Measurements from ENCODE around the gene ALDOB. TPM values are rescaled to one million over a fixed set of nuclear protein-coding genes. Genes with fewer than 3 reads are reported as not detected.

Gene ALDOB
- total RNA-seq, 4 donors from 2014 or later: 0.52 TPM; not detected in 3

- intact Hi-C loops (cut with DNase I; ENCODE audit: low total_unique reads): no loop called here
- TF ChIP-seq POLR2A (IDR thresholded peaks at IDR 0.05): no peak
- peak; percentile 79 to 88 for DNase-seq (ENCODE audit: low spot score in 2 of 2)
- 21% methylated on average over 6 of the region's 6 CpGs for WGBS, 2 donors
- H3K4me3 ChIP-seq (ENCODE audit: low read depth, poor library complexity, severe bottlenecking): no peak overlapping the region
These were observed 29.8 kb upstream of the ALDOB start for GRCh38 chr9:101465326-101465915.

GRCh38 chr9:101463397-101463796, 27.8 kb upstream of the ALDOB start:
- TF ChIP-seq POLR2A (IDR thresholded peaks at IDR 0.05) (no peak), CTCF (IDR thresholded peaks at IDR 0.05) (no peak)
- WGBS, 2 donors: 80 to 91% methylated on average over 2 of the region's 2 CpGs
- DNase-seq (ENCODE audit: low spot score in 2 of 2): no peak
- intact Hi-C loops (cut with DNase I; ENCODE audit: low total_unique reads): loop anchor here (5.0 kb wide), 1 partner anchor 69 kb away; the partner anchor contains the start of gene RNF20
- H3K4me3 ChIP-seq (ENCODE audit: low read depth, poor library complexity, severe bottlenecking): no peak overlapping the region

- no peak for DNase-seq (ENCODE audit: low spot score in 2 of 2)
- no peak overlapping the region for H3K4me3 ChIP-seq (ENCODE audit: low read depth, poor library complexity, severe bottlenecking)
- intact Hi-C loops (cut with DNase I; ENCODE audit: low total_unique reads): loop anchor here (5.0 kb wide), 1 partner anchor 70 kb away; the partner anchor contains the start of gene RNF20
- 62 to 67% methylated on average over 5 of the region's 5 CpGs for WGBS, 2 donors
- TF ChIP-seq CTCF (IDR thresholded peaks at IDR 0.05) (no peak), POLR2A (IDR thresholded peaks at IDR 0.05) (no peak)
These were observed 27.0 kb upstream of the ALDOB start for GRCh38 chr9:101462558-101462957.

GRCh38 chr9:101460965-101461364, 25.4 kb upstream of the ALDOB start:
- WGBS, 2 donors: 86 to 95% methylated on average over 4 of the region's 4 CpGs
- H3K4me3 ChIP-seq (ENCODE audit: low read depth, poor library complexity, severe bottlenecking): no peak overlapping the region
- intact Hi-C loops (cut with DNase I; ENCODE audit: low total_unique reads): loop anchor here (5.0 kb wide), 1 partner anchor 71 kb away; the partner anchor contains the start of gene RNF20
- DNase-seq (ENCODE audit: low spot score in 2 of 2): no peak
- TF ChIP-seq POLR2A (IDR thresholded peaks at IDR 0.05) (no peak), CTCF (IDR thresholded peaks at IDR 0.05) (no peak)

- no peak for DNase-seq (ENCODE audit: low spot score in 2 of 2)
- TF ChIP-seq CTCF (IDR thresholded peaks at IDR 0.05) (no peak), POLR2A (IDR thresholded peaks at IDR 0.05) (no peak)
- WGBS, 2 donors: 36 to 37% methylated on average over 9 of the region's 9 CpGs
- intact Hi-C loops (cut with DNase I; ENCODE audit: low total_unique reads): no loop called here
- H3K4me3 ChIP-seq (ENCODE audit: low read depth, poor library complexity, severe bottlenecking): no peak overlapping the region
These were observed 23.5 kb upstream of the ALDOB start for GRCh38 chr9:101458963-101459631.

GRCh38 chr9:101457003-101457402, 21.4 kb upstream of the ALDOB start:
- intact Hi-C loops (cut with DNase I; ENCODE audit: low total_unique reads): no loop called here
- no peak overlapping the region for H3K4me3 ChIP-seq (ENCODE audit: low read depth, poor library complexity, severe bottlenecking)
- TF ChIP-seq POLR2A (IDR thresholded peaks at IDR 0.05): no peak
- TF ChIP-seq CTCF (IDR thresholded peaks at IDR 0.05): no peak
- 32 to 41% methylated on average over 3 of the region's 3 CpGs for WGBS, 2 donors
- DNase-seq (ENCODE audit: low spot score in 2 of 2): no peak
